Endothelial cell (in vitro differentiated cells): ENCODE measurements around the gene PITPNM2. TPM values are rescaled to one million over a fixed set of nuclear protein-coding genes. Genes with fewer than 3 reads are reported as not detected.

Source experiments
- DNase-seq: peaks from one replicate; pipeline ENCODE4 v3.0.0; 2021; ENCODE audit warnings: low spot score
- H3K27ac Mint-ChIP-seq: one replicate; pipeline ENCODE4 v1.8.0; 2021; ENCODE audit warnings: mixed read lengths, inconsistent platforms; ENCODE audit not compliant: unreplicated experiment
- H3K27me3 Mint-ChIP-seq: one replicate; pipeline ENCODE4 v1.8.0; 2021; ENCODE audit warnings: mild to moderate bottlenecking, moderate library complexity, mixed read lengths, inconsistent platforms; ENCODE audit not compliant: unreplicated experiment
- H3K36me3 Mint-ChIP-seq: one replicate; pipeline ENCODE4 v1.8.0; 2021; ENCODE audit warnings: mild to moderate bottlenecking, low read depth, mixed read lengths, inconsistent platforms; ENCODE audit not compliant: unreplicated experiment
- H3K4me1 Mint-ChIP-seq: one replicate; pipeline ENCODE4 v1.8.0; 2021; ENCODE audit warnings: mild to moderate bottlenecking, mixed read lengths, inconsistent platforms; ENCODE audit not compliant: unreplicated experiment
- H3K4me3 Mint-ChIP-seq: one replicate; pipeline ENCODE4 v1.8.0; 2021; ENCODE audit warnings: mild to moderate bottlenecking, mixed read lengths, inconsistent platforms; ENCODE audit not compliant: unreplicated experiment
- H3K9me3 Mint-ChIP-seq: one replicate; pipeline ENCODE4 v1.8.0; 2021; ENCODE audit warnings: mixed read lengths, inconsistent platforms; ENCODE audit not compliant: unreplicated experiment
- CTCF ChIP-seq: fragments of 200-600 bp; sonication (generic); IDR thresholded peaks from one replicate; pipeline ENCODE4 v1.5.0; 2021; ENCODE audit warnings: antibody characterized with exemption; ENCODE audit not compliant: unreplicated experiment
- total RNA-seq: library from RNA; stranded (reverse); fragmentation: NEBNext Ultra II Directional; extraction: Animal tissue kit (Norgen Biotek cat#: 25700); gene quantifications from one replicate; pipeline ENCODE4 v1.2.1, GENCODE V29; 2021; ENCODE audit not compliant: unreplicated experiment

Gene PITPNM2
- total RNA-seq, 1 donor from 2014 or later: 14.3 TPM

DNA sequence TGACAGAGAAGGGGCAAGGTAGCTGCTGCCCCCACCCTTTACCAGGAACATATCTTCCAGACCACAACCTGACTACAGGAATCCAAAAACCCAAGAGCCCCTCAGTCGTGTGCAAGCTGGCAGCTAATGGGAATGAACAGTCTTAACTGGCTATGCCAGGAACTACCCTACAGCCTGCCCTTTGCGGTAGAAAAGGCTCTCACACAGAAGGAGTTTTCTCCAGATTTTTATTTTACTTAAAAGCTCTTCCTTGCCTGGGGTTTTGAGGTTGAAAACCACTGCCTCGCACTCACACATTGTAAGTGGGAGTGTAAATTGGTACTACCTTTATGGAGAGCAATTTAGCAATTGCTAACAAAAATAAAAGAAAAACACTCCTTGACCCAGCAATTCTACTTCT lies 28.3 kb downstream of the PITPNM2 start:
- H3K27ac Mint-ChIP-seq: no peak overlapping the region
- H3K4me1 Mint-ChIP-seq: no peaks in the 10 kb centered on the region
- DNase-seq: no peak
- H3K36me3 Mint-ChIP-seq: no peaks in the 10 kb centered on the region
- TF ChIP-seq CTCF: no peak
- no peaks in the 10 kb centered on the region for H3K27me3 Mint-ChIP-seq
- no peaks in the 10 kb centered on the region for H3K9me3 Mint-ChIP-seq
- no peak overlapping the region for H3K4me3 Mint-ChIP-seq

GRCh38 chr12:123121670-123122069 lies 29.2 kb downstream of the PITPNM2 start:
- TF ChIP-seq CTCF: no peak
- H3K27ac Mint-ChIP-seq: no peak overlapping the region
- no peak overlapping the region for H3K4me3 Mint-ChIP-seq
- no peaks in the 10 kb centered on the region for H3K9me3 Mint-ChIP-seq
- no peaks in the 10 kb centered on the region for H3K4me1 Mint-ChIP-seq
- no peak for DNase-seq
- H3K36me3 Mint-ChIP-seq: no peaks in the 10 kb centered on the region
- no peaks in the 10 kb centered on the region for H3K27me3 Mint-ChIP-seq

DNA sequence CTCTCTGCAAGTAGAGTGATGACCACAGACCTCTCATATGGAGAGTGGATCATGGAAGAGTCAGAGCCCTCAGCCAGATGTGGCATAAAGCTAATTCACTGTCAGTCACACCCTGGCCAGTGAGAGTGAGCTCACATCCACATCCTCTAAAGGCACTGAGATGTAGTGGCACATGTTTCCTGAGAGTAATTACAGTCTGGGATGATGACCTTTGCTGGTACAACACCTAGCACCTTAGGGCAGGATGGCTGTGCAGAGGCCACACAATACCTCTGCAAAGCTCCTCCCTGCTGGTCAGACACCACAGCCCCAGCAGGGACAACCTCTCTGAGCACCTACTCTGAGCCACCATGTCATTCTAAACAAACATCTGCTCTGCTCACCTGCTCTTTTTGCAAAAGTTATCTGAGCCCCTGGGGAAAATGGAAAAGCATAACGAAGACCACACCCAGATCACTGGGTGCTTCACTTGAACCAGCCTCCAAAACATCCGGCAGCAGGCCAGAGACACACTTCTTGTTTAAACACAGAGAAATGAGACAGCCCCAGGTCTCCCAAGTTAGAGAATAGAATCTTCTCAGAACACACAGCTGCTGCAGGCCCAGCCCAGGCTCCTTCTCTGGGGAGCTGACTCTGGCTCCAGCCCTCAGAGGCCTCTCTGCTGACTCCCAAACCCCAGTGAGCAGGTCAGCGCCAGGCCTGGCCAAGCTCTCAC lies 30.3 kb downstream of the PITPNM2 start:
- no peaks in the 10 kb centered on the region for H3K4me1 Mint-ChIP-seq
- H3K4me3 Mint-ChIP-seq: no peak overlapping the region
- TF ChIP-seq CTCF: no peak
- DNase-seq: no peak
- H3K36me3 Mint-ChIP-seq: no peaks in the 10 kb centered on the region
- no peak overlapping the region for H3K27ac Mint-ChIP-seq
- no peaks in the 10 kb centered on the region for H3K9me3 Mint-ChIP-seq
- H3K27me3 Mint-ChIP-seq: no peaks in the 10 kb centered on the region

DNA sequence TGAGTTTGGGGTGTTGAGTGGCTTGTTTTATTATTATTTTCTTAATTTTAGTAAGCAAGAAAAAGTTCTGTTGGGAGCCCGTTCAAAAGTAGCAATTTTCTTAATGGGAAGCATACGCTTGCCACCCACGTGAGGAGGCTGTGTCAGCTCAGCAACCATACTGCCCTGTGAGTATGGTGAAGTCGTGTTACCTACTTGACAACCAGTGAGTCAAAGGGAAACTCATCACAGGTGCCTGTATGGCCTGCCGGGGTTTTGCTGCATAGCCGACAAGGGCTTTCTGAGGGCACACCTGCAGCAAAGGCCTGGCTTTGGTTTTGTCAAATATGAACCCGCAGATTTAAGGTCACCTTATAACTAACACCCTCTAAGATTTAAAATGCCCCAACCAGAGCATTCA lies 31.1 kb downstream of the PITPNM2 start:
- no peak for TF ChIP-seq CTCF
- no peak for DNase-seq
- Mint-ChIP-seq H3K36me3 (no peaks in the 10 kb centered on the region), H3K4me1 (no peaks in the 10 kb centered on the region), H3K27ac (no peak overlapping the region), H3K27me3 (no peaks in the 10 kb centered on the region), H3K4me3 (no peak overlapping the region), H3K9me3 (no peaks in the 10 kb centered on the region)

GRCh38 chr12:123118497-123118896 lies 32.4 kb downstream of the PITPNM2 start:
- Mint-ChIP-seq H3K36me3 (no peaks in the 10 kb centered on the region), H3K27me3 (no peaks in the 10 kb centered on the region), H3K9me3 (no peaks in the 10 kb centered on the region), H3K4me3 (no peak overlapping the region), H3K27ac (no peak overlapping the region), H3K4me1 (no peaks in the 10 kb centered on the region)
- no peak for TF ChIP-seq CTCF
- no peak for DNase-seq
